Liver (tissue), 3 donors: Measurements from ENCODE around the gene SLC41A1.

Experiments used
- CTCF ChIP-seq: fragments of 150-350 bp; IDR thresholded peaks from 2 replicates; pipeline ENCODE4 v1.5.1; 2017; ENCODE audit warnings: improper control_type of control experiment, low read depth, low read length; ENCODE audit not compliant: missing input control
- EGR1 ChIP-seq, 2 donors: IDR thresholded peaks; 2 replicates each; pipeline ENCODE4 v1.6.1; 2016 to 2018; ENCODE audit warnings: antibody characterized with exemption in 2 of 2, low read depth in 2 of 2
- FOXA2 ChIP-seq: IDR thresholded peaks from 2 replicates; pipeline ENCODE4 v1.6.1; 2016; ENCODE audit warnings: antibody characterized with exemption
- GABPA ChIP-seq, 2 donors: IDR thresholded peaks in 1 of 2; conservative IDR thresholded peaks in 1 of 2; 2 replicates each; pipeline ENCODE4 v1.6.1; 2016; ENCODE audit warnings: antibody characterized with exemption in 2 of 2, mild to moderate bottlenecking in 1 of 2, moderate library complexity in 1 of 2
- HNF4G ChIP-seq: IDR thresholded peaks from 2 replicates; pipeline ENCODE4 v1.6.1; 2016; ENCODE audit warnings: antibody characterized with exemption
- JUND ChIP-seq, 2 donors: IDR thresholded peaks; 2 replicates each; pipeline ENCODE4 v1.6.1; 2016; ENCODE audit warnings: antibody characterized with exemption in 2 of 2
- MAX ChIP-seq: IDR thresholded peaks from 2 replicates; pipeline ENCODE4 v1.6.1; 2016; ENCODE audit warnings: antibody characterized with exemption
- RAD21 ChIP-seq, 2 donors: IDR thresholded peaks; 2 replicates each; pipeline ENCODE4 v1.6.1; 2016; ENCODE audit warnings: antibody characterized with exemption in 2 of 2, mild to moderate bottlenecking in 2 of 2
- REST ChIP-seq: IDR thresholded peaks from 2 replicates; pipeline ENCODE4 v1.6.1; 2016; ENCODE audit warnings: antibody characterized with exemption, mild to moderate bottlenecking
- RXRA ChIP-seq, 2 donors: IDR thresholded peaks; 2 replicates each; pipeline ENCODE4 v1.6.1; 2017 to 2018; ENCODE audit warnings: antibody characterized with exemption in 2 of 2, mild to moderate bottlenecking in 1 of 2
- SP1 ChIP-seq: IDR thresholded peaks from 2 replicates; pipeline ENCODE4 v1.6.1; 2018; ENCODE audit warnings: antibody characterized with exemption, mild to moderate bottlenecking
- TAF1 ChIP-seq: conservative IDR thresholded peaks from 2 replicates; pipeline ENCODE4 v1.6.1; 2016; ENCODE audit warnings: antibody characterized with exemption, mild to moderate bottlenecking
- YY1 ChIP-seq: IDR thresholded peaks from 2 replicates; pipeline ENCODE4 v1.6.1; 2016; ENCODE audit warnings: antibody characterized with exemption, mild to moderate bottlenecking
- ZBTB33 ChIP-seq: IDR thresholded peaks from 2 replicates; pipeline ENCODE4 v1.6.1; 2016; ENCODE audit warnings: antibody characterized with exemption
- donor health status: healthy.
- donor health status: healthy.

GRCh38 chr1:205798577-205798976 is 14.4 kb downstream of the SLC41A1 start:
- TF ChIP-seq CTCF (no peak), ZBTB33 (no peak), REST (no peak), RAD21 (IDR thresholded peaks at IDR 0.05) (no peak), RXRA (IDR thresholded peaks at IDR 0.05) (no peak), GABPA (IDR thresholded peaks at IDR 0.05 in 1 of 2, conservative IDR thresholded peaks at IDR 0.05 in 1 of 2) (no peak), MAX (no peak), SP1 (no peak), JUND (IDR thresholded peaks at IDR 0.05) (no peak), TAF1 (no peak), YY1 (no peak), FOXA2 (no peak), HNF4G (no peak), EGR1 (IDR thresholded peaks at IDR 0.05; ENCODE audit: low read depth in 2 of 2) (no peak)
